ENCODE data around the gene MED13L. TPM values are rescaled to one million over a fixed set of nuclear protein-coding genes. Genes with fewer than 3 reads are reported as not detected.

MED13L gene
- total RNA-seq, 2 experiments from 2014 or later, result 25.7 to 40.1 TPM

GRCh38 chr12:116076399-116076798 lies 201.1 kb downstream of the MED13L start:
- intact Hi-C loops (cut with micrococcal nuclease; ENCODE audit: unreplicated experiment), result no loop called here
- POLR2A ChIA-PET, result interaction anchor here (0.6 kb wide), 1 partner anchor 9 kb away, joined by 3 read pairs; no protein-coding TSS in a partner anchor
- no peaks in the 10 kb centered on the region for H3K79me2 ChIP-seq (ENCODE audit: insufficient read depth, low read depth, low read length)

GRCh38 chr12:116074686-116075085 lies 202.8 kb downstream of the MED13L start:
- H3K79me2 ChIP-seq (ENCODE audit: insufficient read depth, low read depth, low read length), result no peaks in the 10 kb centered on the region
- H3K4me3 ChIP-seq (ENCODE audit: low read depth, low read length, poor library complexity, severe bottlenecking), result no peak overlapping the region
- TF ChIP-seq CTCF (conservative IDR thresholded peaks at IDR 0.05; ENCODE audit: low read length) (no peak), EZH2phosphoT487 (IDR thresholded peaks at IDR 0.05; ENCODE audit: borderline replicate concordance, low read depth, low read length) (no peak)
- H3K9me2 ChIP-seq (ENCODE audit: insufficient read depth, low read length), result no peaks in the 10 kb centered on the region
- H3K4me2 ChIP-seq (ENCODE audit: low read length), result no peak overlapping the region
- H4K20me1 ChIP-seq (ENCODE audit: insufficient read depth, low read length), result no peaks in the 10 kb centered on the region
- no TSS peak for BruUV-seq (replicated peaks)
- CTCF ChIA-PET (ENCODE audit: unreplicated experiment), result no interaction called here
- POLR2A ChIA-PET, result interaction anchor here (0.6 kb wide), 2 partner anchors 122 to 188 kb away, joined by 3 read pairs; no protein-coding TSS in a partner anchor
- no peak for DNase-seq (ENCODE audit: low spot score)
- intact Hi-C loops (cut with micrococcal nuclease; ENCODE audit: unreplicated experiment), result no loop called here
- no peak overlapping the region for H3K27ac ChIP-seq (ENCODE audit: low read depth, low read length, poor library complexity, severe bottlenecking)
- H3K4me1 ChIP-seq (ENCODE audit: insufficient read depth, low read length, poor library complexity, severe bottlenecking), result no peaks in the 10 kb centered on the region
- no peaks in the 10 kb centered on the region for H3K9me3 ChIP-seq (ENCODE audit: low read length)
- H2AFZ ChIP-seq (ENCODE audit: low read length), result no peak overlapping the region
- H3K36me3 ChIP-seq (ENCODE audit: insufficient read depth, low read length), result no peaks in the 10 kb centered on the region

More at GRCh38 chr12:116076399-116076798, 201.1 kb downstream of the MED13L start:
- no peaks in the 10 kb centered on the region for H3K36me3 ChIP-seq (ENCODE audit: insufficient read depth, low read length)
- H3K9me2 ChIP-seq (ENCODE audit: insufficient read depth, low read length), result no peaks in the 10 kb centered on the region
- no TSS peak for BruUV-seq (replicated peaks)
- H3K4me2 ChIP-seq (ENCODE audit: low read length), result no peak overlapping the region
- H2AFZ ChIP-seq (ENCODE audit: low read length), result no peak overlapping the region
- TF ChIP-seq CTCF (conservative IDR thresholded peaks at IDR 0.05; ENCODE audit: low read length), result no peak
- no peak for TF ChIP-seq EZH2phosphoT487 (IDR thresholded peaks at IDR 0.05; ENCODE audit: borderline replicate concordance, low read depth, low read length)
- no peaks in the 10 kb centered on the region for H3K9me3 ChIP-seq (ENCODE audit: low read length)
- DNase-seq (ENCODE audit: low spot score), result no peak
- no peak overlapping the region for H3K27ac ChIP-seq (ENCODE audit: low read depth, low read length, poor library complexity, severe bottlenecking)
- CTCF ChIA-PET (ENCODE audit: unreplicated experiment), result no interaction called here
- no peaks in the 10 kb centered on the region for H3K4me1 ChIP-seq (ENCODE audit: insufficient read depth, low read length, poor library complexity, severe bottlenecking)
- H4K20me1 ChIP-seq (ENCODE audit: insufficient read depth, low read length), result peaks cover 4% of the 10 kb centered on the region; the same call in 1 of the 2 replicates
- H3K4me3 ChIP-seq (ENCODE audit: low read depth, low read length, poor library complexity, severe bottlenecking), result no peak overlapping the region

GRCh38 chr12:116071555-116072230 lies 205.8 kb downstream of the MED13L start:
- Histone ChIP-seq H3K27ac (ENCODE audit: low read depth, low read length, poor library complexity, severe bottlenecking) (no peak overlapping the region), H3K4me2 (ENCODE audit: low read length) (no peak overlapping the region), H2AFZ (ENCODE audit: low read length) (no peak overlapping the region), H3K9me2 (ENCODE audit: insufficient read depth, low read length) (no peaks in the 10 kb centered on the region), H3K4me3 (ENCODE audit: low read depth, low read length, poor library complexity, severe bottlenecking) (no peak overlapping the region), H4K20me1 (ENCODE audit: insufficient read depth, low read length) (no peaks in the 10 kb centered on the region), H3K79me2 (ENCODE audit: insufficient read depth, low read depth, low read length) (no peaks in the 10 kb centered on the region), H3K9me3 (ENCODE audit: low read length) (no peaks in the 10 kb centered on the region), H3K36me3 (ENCODE audit: insufficient read depth, low read length) (no peaks in the 10 kb centered on the region), H3K4me1 (ENCODE audit: insufficient read depth, low read length, poor library complexity, severe bottlenecking) (no peaks in the 10 kb centered on the region)
- no peak for DNase-seq (ENCODE audit: low spot score)
- POLR2A ChIA-PET, result interaction anchor here (0.7 kb wide), 1 partner anchor 190 kb away, joined by 4 read pairs; no protein-coding TSS in a partner anchor
- CTCF ChIA-PET (ENCODE audit: unreplicated experiment), result no interaction called here
- intact Hi-C loops (cut with micrococcal nuclease; ENCODE audit: unreplicated experiment), result no loop called here
- no peak for TF ChIP-seq CTCF (conservative IDR thresholded peaks at IDR 0.05; ENCODE audit: low read length)
- TF ChIP-seq EZH2phosphoT487 (IDR thresholded peaks at IDR 0.05; ENCODE audit: borderline replicate concordance, low read depth, low read length), result no peak
- no TSS peak for BruUV-seq (replicated peaks)

Measured in OCI-LY7 (cell line).